Peyer's patch (tissue), 4 donors: ENCODE measurements around the gene MRPL24.

Experiments used
- POLR2A ChIP-seq, 2 donors: fragments of 450-650 bp; IDR thresholded peaks; one replicate each; pipeline ENCODE4 v1.5.1; 2017; ENCODE audit warnings: antibody characterized with exemption in 2 of 2, mild to moderate bottlenecking in 2 of 2, moderate library complexity in 2 of 2
- TF ChIP-seq, protein P1 (sequence below), 6 experiments: fragments of 450-650 bp in 4 of 6; fragments of 200-600 bp in 2 of 6; sonication (generic) in 1 of 6; IDR thresholded peaks; one replicate each; pipeline ENCODE4 v1.5.1; 2017 to 2019; ENCODE audit warnings: antibody characterized with exemption in 6 of 6, mild to moderate bottlenecking in 3 of 6, moderate library complexity in 1 of 6

DNA sequence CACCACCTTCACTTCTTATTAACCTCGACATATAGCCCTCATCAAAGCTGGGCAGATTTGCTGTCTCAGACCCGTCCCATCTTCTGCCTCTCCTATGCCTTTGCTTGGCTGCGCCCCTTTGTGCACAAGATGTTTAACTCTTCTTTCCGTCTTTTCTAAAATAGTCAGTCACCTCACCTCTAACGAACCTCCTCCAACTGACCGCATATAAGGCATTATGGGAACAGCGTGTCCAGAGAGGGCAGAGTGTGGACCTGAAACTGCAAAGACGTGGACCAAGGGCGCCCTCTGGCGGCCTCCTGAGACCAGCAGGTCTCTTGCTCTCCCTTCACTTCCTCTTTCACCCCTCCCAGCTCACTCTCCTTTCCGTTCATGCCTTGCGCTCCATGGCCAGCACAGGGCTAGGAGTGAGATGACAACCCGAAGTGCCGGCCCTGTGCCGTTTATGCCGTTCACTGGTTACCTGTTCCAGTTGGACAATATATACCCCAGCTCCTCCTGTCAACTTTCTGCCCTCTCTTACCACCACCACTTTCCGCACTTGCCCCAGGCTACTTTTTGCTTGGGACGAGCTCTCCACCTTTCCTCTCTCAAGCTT is 15.1 kb downstream of the MRPL24 start:
- TF ChIP-seq, protein P1, sequence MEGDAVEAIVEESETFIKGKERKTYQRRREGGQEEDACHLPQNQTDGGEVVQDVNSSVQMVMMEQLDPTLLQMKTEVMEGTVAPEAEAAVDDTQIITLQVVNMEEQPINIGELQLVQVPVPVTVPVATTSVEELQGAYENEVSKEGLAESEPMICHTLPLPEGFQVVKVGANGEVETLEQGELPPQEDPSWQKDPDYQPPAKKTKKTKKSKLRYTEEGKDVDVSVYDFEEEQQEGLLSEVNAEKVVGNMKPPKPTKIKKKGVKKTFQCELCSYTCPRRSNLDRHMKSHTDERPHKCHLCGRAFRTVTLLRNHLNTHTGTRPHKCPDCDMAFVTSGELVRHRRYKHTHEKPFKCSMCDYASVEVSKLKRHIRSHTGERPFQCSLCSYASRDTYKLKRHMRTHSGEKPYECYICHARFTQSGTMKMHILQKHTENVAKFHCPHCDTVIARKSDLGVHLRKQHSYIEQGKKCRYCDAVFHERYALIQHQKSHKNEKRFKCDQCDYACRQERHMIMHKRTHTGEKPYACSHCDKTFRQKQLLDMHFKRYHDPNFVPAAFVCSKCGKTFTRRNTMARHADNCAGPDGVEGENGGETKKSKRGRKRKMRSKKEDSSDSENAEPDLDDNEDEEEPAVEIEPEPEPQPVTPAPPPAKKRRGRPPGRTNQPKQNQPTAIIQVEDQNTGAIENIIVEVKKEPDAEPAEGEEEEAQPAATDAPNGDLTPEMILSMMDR (IDR thresholded peaks at IDR 0.05), result peak; percentile 88 to 97 (median 93)
- peak in 1 of 2 donors; percentile 19 for TF ChIP-seq POLR2A (IDR thresholded peaks at IDR 0.05)
